ES-I3 (cell line): ENCODE data around the gene G6PC1.
"Not testable (repeated sequence)": the region's sequence is repeated elsewhere in the genome, so short reads cannot be mapped to it uniquely, and the experiment has no call there.

Experiments used
- H3K36me3 ChIP-seq: 2 replicates; pipeline ENCODE4 v1.6.1; 2013; ENCODE audit warnings: mild to moderate bottlenecking, low read length, control low read depth, moderate library complexity; ENCODE audit not compliant: insufficient read depth
- H3K4me1 ChIP-seq: 2 replicates; pipeline ENCODE4 v1.6.1; 2013; ENCODE audit warnings: mild to moderate bottlenecking, control low read depth, low read length; ENCODE audit not compliant: insufficient read depth
- H3K9ac ChIP-seq: 2 replicates; pipeline ENCODE4 v1.6.1; 2013; ENCODE audit warnings: low read depth, mild to moderate bottlenecking, low read length, moderate library complexity
- H3K9me3 ChIP-seq: 2 replicates; pipeline ENCODE4 v1.6.1; 2013; ENCODE audit warnings: mild to moderate bottlenecking, low read length, moderate library complexity; ENCODE audit not compliant: control insufficient read depth, insufficient read depth

Gene G6PC1

GRCh38 chr17:42900460-42901331 lies at the start of gene G6PC1:
G6PC1 (plus strand) TSS chr17:42900799; CDS start chr17:42900877, 78 bp downstream.
- H3K9me3 ChIP-seq = no peaks in the 10 kb centered on the region
- H3K36me3 ChIP-seq = no peaks in the 10 kb centered on the region
- H3K9ac ChIP-seq = no peak within 1 kb of the TSS
- peaks cover 6% of the 10 kb centered on the region for H3K4me1 ChIP-seq

DNA sequence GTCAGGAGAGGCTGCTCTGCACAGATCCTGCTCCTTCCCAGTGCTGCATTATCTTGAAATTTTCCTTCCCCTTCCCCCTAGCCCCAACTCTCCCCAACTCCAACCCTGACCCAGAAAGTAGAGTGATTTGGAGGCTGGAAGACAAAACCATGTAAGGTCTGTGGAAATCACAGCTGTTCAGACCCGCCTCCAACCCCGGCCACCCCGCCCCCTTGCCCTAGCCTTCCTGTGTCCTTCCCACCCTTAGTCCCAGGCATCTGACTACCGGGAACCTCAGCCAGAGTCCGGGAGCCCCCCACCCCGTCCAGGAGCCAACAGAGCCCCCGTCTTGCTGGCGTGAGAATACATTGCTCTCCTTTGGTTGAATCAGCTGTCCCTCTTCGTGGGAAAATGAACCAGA lies 49.6 kb upstream of the G6PC1 start, which contains the start of gene AOC3:
Gene AOC3 (plus strand): TSS at position 246 of the 400 bp plus-strand sequence. CDS start 145 bp downstream, at position 391.
- Histone ChIP-seq H3K9me3 (no peaks in the 10 kb centered on the region), H3K4me1 (no peaks in the 10 kb centered on the region; the same call in 1 of the 2 replicates), H3K9ac (no peak within 1 kb of the TSS), H3K36me3 (no peaks in the 10 kb centered on the region)

- H3K9me3 ChIP-seq, H3K9ac ChIP-seq, H3K4me1 ChIP-seq, H3K36me3 ChIP-seq: not testable (repeated sequence)
Observed at GRCh38 chr17:42851371-42852240, 49.0 kb upstream of the G6PC1 start.

DNA sequence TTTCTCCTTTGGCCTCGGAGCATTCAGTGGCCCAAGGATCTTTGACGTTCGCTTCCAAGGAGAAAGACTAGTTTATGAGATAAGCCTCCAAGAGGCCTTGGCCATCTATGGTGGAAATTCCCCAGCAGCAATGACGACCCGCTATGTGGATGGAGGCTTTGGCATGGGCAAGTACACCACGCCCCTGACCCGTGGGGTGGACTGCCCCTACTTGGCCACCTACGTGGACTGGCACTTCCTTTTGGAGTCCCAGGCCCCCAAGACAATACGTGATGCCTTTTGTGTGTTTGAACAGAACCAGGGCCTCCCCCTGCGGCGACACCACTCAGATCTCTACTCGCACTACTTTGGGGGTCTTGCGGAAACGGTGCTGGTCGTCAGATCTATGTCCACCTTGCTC lies 48.2 kb upstream of the G6PC1 start:
- Histone ChIP-seq H3K9ac (no peak overlapping the region), H3K36me3 (no peaks in the 10 kb centered on the region), H3K4me1 (no peaks in the 10 kb centered on the region; the same call in 1 of the 2 replicates), H3K9me3 (no peaks in the 10 kb centered on the region)

GRCh38 chr17:42853004-42853403 lies 47.6 kb upstream of the G6PC1 start:
- H3K9me3 ChIP-seq = no peaks in the 10 kb centered on the region
- no peaks in the 10 kb centered on the region; the same call in 1 of the 2 replicates for H3K4me1 ChIP-seq
- no peaks in the 10 kb centered on the region for H3K36me3 ChIP-seq
- H3K9ac ChIP-seq = no peak overlapping the region

GRCh38 chr17:42853597-42853967 lies 47.0 kb upstream of the G6PC1 start:
- no peak overlapping the region for H3K9ac ChIP-seq
- no peaks in the 10 kb centered on the region; the same call in 1 of the 2 replicates for H3K4me1 ChIP-seq
- H3K36me3 ChIP-seq = no peaks in the 10 kb centered on the region
- H3K9me3 ChIP-seq = no peaks in the 10 kb centered on the region

DNA sequence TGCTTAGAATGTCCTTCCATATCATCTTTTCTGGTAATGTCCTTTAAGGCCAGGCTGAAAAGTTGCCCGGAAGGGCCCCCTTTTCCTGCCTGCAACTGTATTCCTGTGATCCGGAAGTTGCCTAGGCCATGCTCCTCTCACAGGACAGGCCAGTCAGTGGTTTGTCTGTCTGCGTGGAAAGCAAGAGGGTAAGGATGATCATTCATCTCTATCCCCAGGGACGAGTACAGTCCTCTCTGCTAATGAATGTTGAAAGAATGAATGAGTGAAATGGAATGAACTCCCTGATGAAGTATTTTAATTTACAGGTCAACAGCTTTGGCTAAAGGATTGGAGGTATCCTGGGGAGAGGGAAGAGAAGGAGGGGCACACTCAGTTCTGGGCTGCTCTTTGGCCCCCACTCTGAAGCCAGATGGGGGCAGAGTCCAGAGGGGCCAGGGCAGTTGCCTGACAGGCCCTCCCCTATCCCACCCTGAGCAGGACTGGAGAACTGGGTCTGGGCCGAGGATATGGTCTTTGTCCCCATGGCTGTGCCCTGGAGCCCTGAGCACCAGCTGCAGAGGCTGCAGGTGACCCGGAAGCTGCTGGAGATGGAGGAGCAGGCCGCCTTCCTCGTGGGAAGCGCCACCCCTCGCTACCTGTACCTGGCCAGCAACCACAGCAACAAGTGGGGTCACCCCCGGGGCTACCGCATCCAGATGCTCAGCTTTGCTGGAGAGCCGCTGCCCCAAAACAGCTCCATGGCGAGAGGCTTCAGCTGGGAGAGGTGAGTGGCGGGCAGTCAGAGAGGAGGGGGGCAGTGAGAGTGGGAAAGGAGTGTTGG lies 46.4 kb upstream of the G6PC1 start:
- no peak overlapping the region for H3K9ac ChIP-seq
- no peaks in the 10 kb centered on the region for H3K36me3 ChIP-seq
- H3K9me3 ChIP-seq = no peaks in the 10 kb centered on the region
- no peaks in the 10 kb centered on the region; the same call in 1 of the 2 replicates for H3K4me1 ChIP-seq

DNA sequence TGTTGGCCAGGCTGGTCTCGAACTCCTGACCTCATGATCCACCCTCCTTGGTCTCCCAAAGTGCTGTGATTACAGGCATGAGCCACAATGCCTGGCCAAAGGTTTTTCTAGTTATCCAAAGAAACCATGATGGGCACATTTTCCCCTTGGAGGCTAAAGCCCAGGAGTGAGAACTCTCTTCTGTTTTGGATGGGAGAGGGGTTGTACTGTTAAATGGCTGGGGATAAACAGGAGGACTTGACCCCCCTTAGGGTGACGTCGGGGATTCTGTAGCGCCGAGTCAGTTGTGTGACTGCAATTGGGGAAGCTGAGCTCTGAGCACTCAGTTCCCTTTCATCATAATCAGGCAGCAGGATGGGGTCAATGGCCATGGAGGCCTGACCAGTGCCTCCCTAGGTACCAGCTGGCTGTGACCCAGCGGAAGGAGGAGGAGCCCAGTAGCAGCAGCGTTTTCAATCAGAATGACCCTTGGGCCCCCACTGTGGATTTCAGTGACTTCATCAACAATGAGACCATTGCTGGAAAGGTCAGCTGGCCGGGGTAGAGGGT lies 45.5 kb upstream of the G6PC1 start:
- Histone ChIP-seq H3K9ac (no peak overlapping the region), H3K4me1 (no peaks in the 10 kb centered on the region; the same call in 1 of the 2 replicates)

DNA sequence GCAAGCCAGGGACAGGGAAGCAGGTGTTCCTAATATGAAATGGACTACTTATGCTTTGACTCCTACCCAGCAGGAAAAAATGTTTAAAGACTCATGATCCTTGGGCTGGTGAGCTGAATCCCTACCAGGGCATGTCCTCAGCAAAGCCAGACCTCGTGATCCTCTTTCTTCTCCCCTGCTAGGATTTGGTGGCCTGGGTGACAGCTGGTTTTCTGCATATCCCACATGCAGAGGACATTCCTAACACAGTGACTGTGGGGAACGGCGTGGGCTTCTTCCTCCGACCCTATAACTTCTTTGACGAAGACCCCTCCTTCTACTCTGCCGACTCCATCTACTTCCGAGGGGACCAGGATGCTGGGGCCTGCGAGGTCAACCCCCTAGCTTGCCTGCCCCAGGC lies 44.5 kb upstream of the G6PC1 start:
- not testable (repeated sequence) for H3K9ac ChIP-seq, H3K4me1 ChIP-seq, H3K36me3 ChIP-seq, H3K9me3 ChIP-seq

More for the DNA sequence above, 45.5 kb upstream of the G6PC1 start:
- no peaks in the 10 kb centered on the region for H3K36me3 ChIP-seq
- no peaks in the 10 kb centered on the region for H3K9me3 ChIP-seq

DNA sequence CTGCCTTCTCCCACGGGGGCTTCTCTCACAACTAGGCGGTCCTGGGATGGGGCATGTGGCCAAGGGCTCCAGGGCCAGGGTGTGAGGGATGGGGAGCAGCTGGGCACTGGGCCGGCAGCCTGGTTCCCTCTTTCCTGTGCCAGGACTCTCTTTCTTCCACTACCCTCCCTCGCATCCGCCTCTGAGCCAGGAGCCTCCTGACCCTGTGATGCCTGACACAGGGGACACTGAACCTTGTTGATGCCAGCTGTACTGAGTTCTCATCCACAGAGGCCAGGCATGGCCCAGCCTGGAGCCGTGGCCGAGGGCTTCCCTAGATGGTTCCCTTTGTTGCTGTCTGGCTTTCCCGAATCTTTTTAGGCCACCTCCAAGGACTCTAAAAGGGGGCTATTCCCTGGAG lies 44.1 kb upstream of the G6PC1 start:
- not testable (repeated sequence) for H3K4me1 ChIP-seq, H3K9ac ChIP-seq, H3K9me3 ChIP-seq, H3K36me3 ChIP-seq

DNA sequence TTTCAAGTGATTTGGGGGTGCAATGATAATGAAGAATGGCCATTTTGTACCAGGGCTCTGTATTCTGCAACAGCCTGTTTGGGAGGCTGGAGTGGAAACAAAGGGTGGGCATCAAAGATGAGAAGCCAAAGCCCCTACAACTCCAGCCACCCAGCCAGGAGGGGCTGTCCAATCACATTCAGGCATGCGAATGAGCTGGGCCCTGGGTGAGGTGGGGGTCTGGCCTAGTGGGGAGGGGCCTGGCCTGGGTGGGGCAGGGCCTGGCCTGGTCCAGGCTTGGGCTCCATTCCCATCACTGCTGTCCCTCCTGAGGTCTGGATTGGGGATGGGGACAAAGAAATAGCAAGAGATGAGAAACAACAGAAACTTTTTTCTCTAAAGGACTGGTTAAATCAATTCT lies 43.2 kb upstream of the G6PC1 start:
- Histone ChIP-seq H3K9ac (no peak overlapping the region), H3K36me3 (no peaks in the 10 kb centered on the region), H3K4me1 (no peaks in the 10 kb centered on the region), H3K9me3 (no peaks in the 10 kb centered on the region)

- no peak overlapping the region for H3K9ac ChIP-seq
- peaks cover 8% of the 10 kb centered on the region; the same call in 1 of the 2 replicates for H3K4me1 ChIP-seq
- H3K36me3 ChIP-seq = no peaks in the 10 kb centered on the region
- H3K9me3 ChIP-seq = no peaks in the 10 kb centered on the region
Observed at GRCh38 chr17:42865638-42866094, 34.9 kb upstream of the G6PC1 start.

DNA sequence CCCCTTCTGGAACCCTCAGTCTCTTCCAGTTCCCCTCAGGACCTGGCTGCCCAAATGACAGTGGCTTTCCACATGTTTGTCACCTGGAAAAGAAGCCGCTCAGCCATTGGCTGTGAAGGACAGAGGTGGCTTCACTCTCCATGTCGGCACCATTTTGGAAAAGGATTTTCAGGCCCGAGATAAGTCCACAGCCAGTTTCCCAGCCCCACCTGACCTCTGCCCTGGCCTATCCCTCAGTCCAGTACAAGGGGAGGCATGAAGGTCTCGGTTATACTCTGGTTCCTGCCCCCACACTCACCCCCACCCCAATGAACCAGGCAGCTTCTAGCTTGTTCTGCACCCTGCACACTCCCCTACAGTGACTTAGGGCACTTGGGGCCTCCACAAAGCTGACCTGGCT lies 34.4 kb upstream of the G6PC1 start:
- Histone ChIP-seq H3K9me3 (0 out of 2 replicates have a peak, but pooled peaks cover under 1% of the 10 kb centered on the region), H3K36me3 (no peaks in the 10 kb centered on the region), H3K4me1 (peaks cover 8% of the 10 kb centered on the region; the same call in 1 of the 2 replicates), H3K9ac (no peak overlapping the region)
